Adipocyte (in vitro differentiated cells): ENCODE results near the gene FGF19.
A peak's percentile ranks its signal among the peaks of the same experiment; 100 is the strongest.

ENCODE experiments used
- DNase-seq: peaks from one replicate; pipeline ENCODE4 v3.0.0-alpha.2; 2015; ENCODE audit warnings: low read depth
- H3K27me3 ChIP-seq: replicated peaks from 2 replicates; pipeline ENCODE4 v1.7.0; 2013; ENCODE audit warnings: mild to moderate bottlenecking, low read length, moderate library complexity; ENCODE audit not compliant: control insufficient read depth, insufficient read depth
- H3K36me3 ChIP-seq: 2 replicates; pipeline ENCODE4 v1.7.0; 2013; ENCODE audit warnings: low read length, mild to moderate bottlenecking, moderate library complexity; ENCODE audit not compliant: control insufficient read depth, insufficient read depth, severe bottlenecking
- H3K4me1 ChIP-seq: 2 replicates; pipeline ENCODE4 v1.7.0; 2013; ENCODE audit warnings: mild to moderate bottlenecking, low read length, moderate library complexity; ENCODE audit not compliant: control insufficient read depth, insufficient read depth
- H3K4me3 ChIP-seq: 2 replicates; pipeline ENCODE4 v1.7.0; 2013; ENCODE audit warnings: mild to moderate bottlenecking, low read length, moderate library complexity
- H3K9ac ChIP-seq: 2 replicates; pipeline ENCODE4 v1.7.0; 2013; ENCODE audit warnings: mild to moderate bottlenecking, low read length, moderate library complexity
- H3K9me3 ChIP-seq: 2 replicates; pipeline ENCODE4 v1.7.0; 2013; ENCODE audit warnings: mild to moderate bottlenecking, low read length, moderate library complexity; ENCODE audit not compliant: control insufficient read depth

FGF19 gene

GRCh38 chr11:69666261-69666660 lies 37.6 kb downstream of the FGF19 start:
- no peak for DNase-seq
- H3K27me3 ChIP-seq = no peaks in the 10 kb centered on the region
- H3K36me3 ChIP-seq = peaks cover 31% of the 10 kb centered on the region
- peaks cover 21% of the 10 kb centered on the region for H3K4me1 ChIP-seq
- no peaks in the 10 kb centered on the region for H3K9me3 ChIP-seq
- no peak overlapping the region for H3K9ac ChIP-seq
- no peak overlapping the region for H3K4me3 ChIP-seq

DNA sequence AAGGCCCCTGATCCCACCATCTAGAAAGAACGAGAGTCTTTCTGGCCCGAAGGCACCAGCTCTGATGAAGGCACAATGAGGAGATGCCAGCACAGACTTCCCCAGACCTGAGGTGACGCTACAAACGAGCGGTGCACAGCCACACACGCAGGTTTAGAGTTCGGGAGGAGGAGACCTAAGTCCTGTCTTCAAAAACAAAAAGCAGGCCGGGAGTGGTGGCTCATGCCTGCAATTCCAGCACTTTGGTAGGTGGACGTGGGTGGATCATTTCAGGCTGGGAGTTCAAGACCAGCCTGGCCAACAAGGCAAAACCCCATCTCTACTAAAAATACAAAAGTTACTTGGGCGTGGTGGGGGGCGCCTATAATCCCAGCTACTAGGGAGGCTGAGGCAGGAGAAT lies 38.2 kb downstream of the FGF19 start:
- H3K4me1 ChIP-seq = peaks cover 24% of the 10 kb centered on the region
- no peak overlapping the region for H3K9ac ChIP-seq
- no peak overlapping the region for H3K4me3 ChIP-seq
- no peak for DNase-seq
- peaks cover 28% of the 10 kb centered on the region for H3K36me3 ChIP-seq
- H3K27me3 ChIP-seq = no peaks in the 10 kb centered on the region
- no peaks in the 10 kb centered on the region for H3K9me3 ChIP-seq

DNA sequence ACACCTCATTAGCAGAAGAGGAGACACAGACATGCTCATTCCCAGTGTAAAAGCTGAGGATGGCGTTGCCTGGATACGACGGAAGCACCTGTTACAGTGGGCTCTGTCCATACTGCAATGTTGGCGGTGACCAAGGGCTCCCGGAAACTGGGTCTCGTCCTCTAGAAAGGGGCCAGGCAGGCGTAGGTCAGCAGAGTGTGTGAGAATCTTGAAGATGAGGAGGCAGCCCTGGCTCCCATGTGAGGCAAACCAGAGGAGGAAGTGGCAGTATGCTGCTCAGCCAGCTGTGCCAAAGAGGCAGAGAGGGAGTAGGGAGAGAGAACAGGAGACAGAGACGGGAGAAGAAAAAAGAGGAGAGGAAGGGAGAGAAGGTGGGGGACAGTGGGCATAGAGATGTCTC lies 38.9 kb downstream of the FGF19 start:
- Histone ChIP-seq H3K4me3 (no peak overlapping the region), H3K4me1 (peaks cover 22% of the 10 kb centered on the region), H3K9ac (no peak overlapping the region), H3K9me3 (no peaks in the 10 kb centered on the region), H3K27me3 (no peaks in the 10 kb centered on the region), H3K36me3 (peaks cover 28% of the 10 kb centered on the region)
- DNase-seq = no peak

DNA sequence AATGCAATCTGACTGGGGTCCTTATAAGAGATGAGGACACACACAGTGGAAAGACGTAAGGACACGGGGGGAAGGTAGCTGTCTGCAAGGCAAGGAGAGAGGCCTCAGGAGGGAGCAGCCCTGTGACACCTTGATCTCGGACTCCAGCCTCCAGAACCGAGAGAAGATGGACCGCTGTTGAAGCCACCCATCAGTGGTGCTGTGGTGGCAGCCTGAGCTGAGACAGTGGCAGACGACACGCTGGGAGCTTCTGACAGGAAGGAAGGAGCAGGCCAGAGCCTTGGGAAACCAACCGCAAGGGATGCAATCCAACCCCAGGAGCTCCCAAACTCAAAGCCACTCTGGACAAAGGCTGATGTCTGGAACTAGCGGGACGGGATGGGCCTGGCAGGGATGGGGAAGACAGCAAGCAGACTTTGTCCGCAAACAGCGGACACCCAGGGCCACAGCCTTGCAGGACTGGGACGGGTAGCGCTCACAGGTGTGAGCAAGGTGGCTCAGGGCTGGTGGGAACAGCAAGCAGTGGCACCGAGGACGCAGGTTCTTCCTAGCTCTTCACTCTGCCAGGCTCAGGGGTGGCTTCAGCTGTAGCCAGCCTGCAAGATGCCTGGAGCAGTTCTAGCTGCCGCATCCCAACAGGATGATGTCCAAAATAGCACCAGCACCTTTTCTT lies 39.6 kb downstream of the FGF19 start:
- H3K9ac ChIP-seq = no peak overlapping the region
- H3K27me3 ChIP-seq = no peaks in the 10 kb centered on the region
- peaks cover 20% of the 10 kb centered on the region for H3K4me1 ChIP-seq
- no peaks in the 10 kb centered on the region for H3K9me3 ChIP-seq
- DNase-seq = no peak
- H3K4me3 ChIP-seq = no peak overlapping the region
- peaks cover 28% of the 10 kb centered on the region for H3K36me3 ChIP-seq

- Histone ChIP-seq H3K4me3 (no peak overlapping the region), H3K36me3 (peaks cover 28% of the 10 kb centered on the region), H3K9me3 (no peaks in the 10 kb centered on the region), H3K4me1 (peaks cover 20% of the 10 kb centered on the region), H3K9ac (no peak overlapping the region), H3K27me3 (no peaks in the 10 kb centered on the region)
- DNase-seq = no peak
Observed at GRCh38 chr11:69663326-69663725, 40.5 kb downstream of the FGF19 start.

DNA sequence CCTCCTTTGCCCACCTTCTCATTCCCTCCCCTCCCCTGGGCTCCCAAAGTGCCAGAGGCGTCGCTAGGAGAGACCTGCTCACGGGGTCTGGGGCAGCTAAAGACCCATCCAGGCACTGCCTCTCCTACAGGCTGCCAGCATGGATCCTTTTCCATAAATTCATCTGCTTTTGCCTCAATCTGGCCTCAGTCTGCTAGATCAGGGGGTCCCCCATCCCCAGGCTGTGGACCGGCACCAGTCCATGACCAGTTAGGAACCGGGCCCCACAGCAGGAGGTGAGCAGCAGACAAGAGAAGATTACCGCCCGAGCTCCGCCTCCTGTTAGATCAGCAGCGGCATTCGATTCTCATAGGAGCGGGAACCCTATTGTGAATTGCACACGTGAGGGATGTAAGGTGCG lies 41.0 kb downstream of the FGF19 start:
- Histone ChIP-seq H3K4me3 (no peak overlapping the region), H3K27me3 (no peaks in the 10 kb centered on the region), H3K36me3 (peaks cover 28% of the 10 kb centered on the region), H3K4me1 (peaks cover 20% of the 10 kb centered on the region), H3K9ac (peak overlapping the region; percentile 16), H3K9me3 (no peaks in the 10 kb centered on the region)
- DNase-seq = no peak

GRCh38 chr11:69662021-69662698 lies 41.7 kb downstream of the FGF19 start:
- DNase-seq = no peak
- peaks cover 20% of the 10 kb centered on the region for H3K4me1 ChIP-seq
- no peaks in the 10 kb centered on the region for H3K27me3 ChIP-seq
- H3K36me3 ChIP-seq = peaks cover 22% of the 10 kb centered on the region
- peak overlapping the region; percentile 16 for H3K9ac ChIP-seq
- no peak overlapping the region for H3K4me3 ChIP-seq
- H3K9me3 ChIP-seq = no peaks in the 10 kb centered on the region

GRCh38 chr11:69661413-69661715 lies 42.5 kb downstream of the FGF19 start:
- peaks cover 20% of the 10 kb centered on the region for H3K4me1 ChIP-seq
- no peaks in the 10 kb centered on the region for H3K27me3 ChIP-seq
- H3K9me3 ChIP-seq = no peaks in the 10 kb centered on the region
- H3K9ac ChIP-seq = no peak overlapping the region
- H3K4me3 ChIP-seq = no peak overlapping the region
- DNase-seq = no peak
- H3K36me3 ChIP-seq = peaks cover 19% of the 10 kb centered on the region

DNA sequence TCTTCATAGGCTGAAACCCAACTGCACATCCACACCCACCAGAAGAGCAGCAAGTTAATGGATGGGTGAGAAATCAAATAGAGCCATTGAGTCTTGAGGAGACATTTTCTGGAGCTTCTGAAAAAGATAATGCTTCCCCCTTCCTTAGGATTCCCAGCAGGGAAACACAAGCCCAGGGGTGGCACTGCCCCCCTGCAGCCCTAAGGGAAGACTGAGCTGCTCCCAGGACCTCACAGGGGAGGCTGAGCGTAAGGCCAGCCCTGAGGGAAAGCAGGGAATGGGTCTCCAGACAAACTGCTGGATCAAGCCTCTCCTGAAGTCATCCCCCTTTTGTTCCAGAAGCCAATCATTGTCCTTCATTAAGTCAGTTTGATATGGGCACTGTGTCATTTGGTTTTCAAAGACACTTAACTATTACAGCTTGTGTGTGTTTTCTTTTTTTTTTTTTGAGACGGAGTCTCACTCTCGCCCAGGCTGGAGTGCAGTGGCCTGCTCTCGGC lies 43.8 kb downstream of the FGF19 start:
- H3K36me3 ChIP-seq = peaks cover 13% of the 10 kb centered on the region
- DNase-seq = no peak
- H3K27me3 ChIP-seq = no peaks in the 10 kb centered on the region
- H3K9me3 ChIP-seq = no peaks in the 10 kb centered on the region
- H3K4me3 ChIP-seq = no peak overlapping the region
- H3K9ac ChIP-seq = no peak overlapping the region
- H3K4me1 ChIP-seq = peaks cover 20% of the 10 kb centered on the region

GRCh38 chr11:69659591-69659990 lies 44.2 kb downstream of the FGF19 start:
- DNase-seq = no peak
- no peaks in the 10 kb centered on the region for H3K9me3 ChIP-seq
- H3K9ac ChIP-seq = no peak overlapping the region
- H3K4me3 ChIP-seq = no peak overlapping the region
- H3K27me3 ChIP-seq = no peaks in the 10 kb centered on the region
- peaks cover 8% of the 10 kb centered on the region for H3K36me3 ChIP-seq
- H3K4me1 ChIP-seq = peaks cover 20% of the 10 kb centered on the region

GRCh38 chr11:69658626-69659450 lies 45.0 kb downstream of the FGF19 start:
- Histone ChIP-seq H3K4me1 (peaks cover 20% of the 10 kb centered on the region), H3K9ac (no peak overlapping the region), H3K9me3 (no peaks in the 10 kb centered on the region), H3K36me3 (peaks cover 5% of the 10 kb centered on the region), H3K27me3 (no peaks in the 10 kb centered on the region), H3K4me3 (no peak overlapping the region)
- no peak for DNase-seq
